ENCODE data around the gene KCNJ5.

KCNJ5 gene

DNA sequence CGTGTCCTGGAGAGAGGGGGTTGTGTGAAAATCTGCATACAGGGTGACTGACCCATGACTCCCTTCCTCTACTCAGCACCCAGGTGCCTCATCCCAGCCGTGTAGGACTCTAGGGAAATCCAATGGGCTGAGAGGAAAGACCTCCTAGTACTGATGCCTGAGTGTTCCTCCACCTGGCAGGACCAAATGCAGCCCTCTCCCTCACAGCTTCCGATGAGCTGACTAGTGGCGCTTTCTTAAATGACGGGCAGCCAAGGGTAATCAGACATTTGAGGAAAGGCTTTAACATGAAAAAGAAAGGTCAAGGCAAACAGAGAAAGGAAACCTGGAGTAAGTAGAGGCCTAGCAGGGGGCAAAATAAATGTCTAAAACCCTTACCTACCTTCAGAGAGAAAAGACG is 19.1 kb upstream of the KCNJ5 start:
- no peak for DNase-seq

DNA sequence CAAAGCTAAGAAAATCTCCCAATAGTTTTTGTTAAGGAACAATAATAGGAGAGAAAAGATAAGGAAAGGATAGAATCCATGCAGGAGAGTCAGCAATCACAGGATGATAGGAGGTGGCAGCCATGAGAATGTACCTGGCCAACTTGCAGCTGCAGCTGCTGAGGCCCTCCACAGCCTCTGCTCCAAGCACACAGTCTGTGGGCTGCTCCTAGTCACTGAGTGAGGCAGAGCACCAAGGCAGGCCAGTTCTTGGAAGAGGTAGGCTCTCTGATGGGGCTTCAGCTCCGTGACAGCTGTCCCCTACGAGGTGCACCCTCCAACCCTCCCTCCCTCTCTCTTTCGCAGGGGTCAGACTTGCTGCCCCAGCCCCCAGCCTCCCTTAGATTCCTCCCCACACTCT is 18.6 kb upstream of the KCNJ5 start:
- DNase-seq: no peak

DNA sequence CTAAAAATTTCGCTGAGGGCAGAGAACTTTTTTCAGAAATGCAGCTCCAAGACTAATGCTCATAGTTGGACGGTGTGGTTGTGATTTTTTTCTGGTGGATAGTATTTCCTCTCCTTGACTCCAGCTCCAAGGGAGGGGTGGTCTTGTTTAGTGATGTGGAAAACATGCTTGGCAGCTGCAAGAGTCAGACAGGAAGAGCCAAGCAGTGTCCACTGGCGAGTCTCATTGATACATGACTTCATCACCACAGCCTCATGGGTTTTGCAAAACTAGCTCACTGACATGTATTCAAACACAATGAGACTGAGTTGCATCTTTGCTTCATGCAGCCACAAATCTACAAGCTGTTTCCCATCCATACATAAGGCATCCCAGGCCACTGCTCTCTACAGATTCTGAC is 16.7 kb upstream of the KCNJ5 start:
- DNase-seq: no peak

- no peak for DNase-seq
Observed at GRCh38 chr11:128876133-128876650, 15.0 kb upstream of the KCNJ5 start.

DNA sequence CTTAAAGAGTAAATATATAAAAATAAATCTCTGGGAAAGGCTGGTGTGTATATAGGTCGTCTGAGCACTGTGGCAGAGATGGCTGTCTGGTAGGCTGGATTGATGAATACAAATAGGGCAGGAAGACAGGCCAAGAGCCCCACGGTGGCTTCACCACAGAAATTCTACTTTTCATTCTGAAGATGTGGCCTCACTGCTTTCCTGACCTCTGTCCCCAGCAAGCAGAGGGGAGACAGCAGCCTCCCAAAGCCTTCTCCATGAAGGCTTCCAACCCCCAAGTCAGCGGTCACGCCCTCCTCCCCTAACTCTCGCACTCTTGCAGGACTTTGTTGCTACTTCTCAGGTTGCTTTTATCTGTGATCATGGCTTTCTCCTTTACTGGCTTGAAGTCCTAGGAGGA is 13.4 kb upstream of the KCNJ5 start:
- DNase-seq: no peak

GRCh38 chr11:128878455-128878854 is 12.7 kb upstream of the KCNJ5 start:
- DNase-seq: no peak

- DNase-seq: no peak
Observed at GRCh38 chr11:128879817-128880216, 11.3 kb upstream of the KCNJ5 start.

DNA sequence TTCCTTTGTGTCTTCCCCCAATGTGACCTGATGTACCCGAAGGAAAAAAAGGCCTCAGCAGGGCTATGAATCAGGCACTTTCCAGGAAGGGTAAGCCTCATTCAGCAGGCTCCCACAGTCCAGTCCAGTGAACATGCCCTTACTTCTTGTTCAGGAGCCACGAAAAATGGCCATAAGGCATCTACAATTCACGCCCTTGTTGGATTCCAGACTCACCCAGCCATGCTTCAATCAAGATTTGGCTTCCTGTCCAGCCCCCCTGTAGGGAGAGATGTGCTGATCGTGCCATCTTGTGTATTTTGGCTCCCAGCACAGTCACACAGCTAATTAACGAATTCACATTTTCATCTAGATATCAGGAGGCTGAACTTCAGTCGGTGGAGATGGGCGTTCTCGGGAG is 9.9 kb upstream of the KCNJ5 start:
- DNase-seq: no peak

DNA sequence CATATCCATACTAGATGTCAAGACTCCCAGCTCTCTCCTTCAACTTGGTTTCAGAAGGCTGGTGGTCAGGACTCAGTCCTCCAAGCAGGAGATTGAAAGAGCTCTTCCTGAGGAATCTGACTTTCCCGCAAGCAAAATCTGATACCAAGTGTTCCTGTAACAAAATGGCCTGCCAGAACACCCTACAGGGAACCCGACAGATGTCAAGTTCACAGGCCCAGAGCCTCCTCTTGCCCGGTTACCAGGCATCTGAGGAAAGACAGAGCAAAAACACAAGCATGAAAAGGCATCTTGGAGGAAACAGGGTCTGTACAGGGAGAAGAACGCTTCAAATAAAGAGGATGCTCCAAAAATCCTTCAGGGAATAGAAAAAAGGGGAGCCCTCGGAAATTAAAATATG is 8.7 kb upstream of the KCNJ5 start:
- no peak for DNase-seq

- DNase-seq: no peak
Observed at GRCh38 chr11:128884054-128884453, 7.1 kb upstream of the KCNJ5 start.

DNA sequence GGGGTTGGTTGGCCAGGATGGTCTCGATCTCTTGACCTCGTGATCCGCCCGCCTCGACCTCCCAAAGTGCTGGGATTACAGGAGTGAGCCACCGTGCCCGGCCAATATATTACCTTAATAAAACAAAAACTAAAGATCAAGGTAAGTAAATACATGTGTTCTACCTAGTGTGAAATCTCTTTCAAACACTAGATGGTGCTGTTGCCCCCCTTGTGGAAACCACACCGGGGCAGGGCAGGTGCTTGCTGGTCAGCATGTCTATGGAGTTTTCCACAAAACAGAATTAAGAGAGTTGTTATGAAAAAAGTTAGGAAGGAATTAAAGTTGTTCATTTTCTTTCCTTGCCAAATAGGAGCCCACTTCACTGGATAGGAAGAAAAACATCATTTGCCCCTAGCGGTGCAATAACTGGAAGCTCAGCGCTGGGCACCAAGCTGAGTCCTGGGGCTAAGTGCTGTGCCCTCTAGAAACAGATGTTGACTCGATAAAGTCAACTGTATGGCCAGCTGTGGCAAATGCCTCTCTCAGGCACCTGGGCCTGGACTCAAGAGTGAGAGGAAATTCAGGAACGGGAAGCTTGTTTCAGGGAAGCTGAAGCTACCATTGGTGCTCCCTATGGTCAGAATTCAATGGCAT is 6.3 kb upstream of the KCNJ5 start:
- peak; percentile 66 for DNase-seq

DNA sequence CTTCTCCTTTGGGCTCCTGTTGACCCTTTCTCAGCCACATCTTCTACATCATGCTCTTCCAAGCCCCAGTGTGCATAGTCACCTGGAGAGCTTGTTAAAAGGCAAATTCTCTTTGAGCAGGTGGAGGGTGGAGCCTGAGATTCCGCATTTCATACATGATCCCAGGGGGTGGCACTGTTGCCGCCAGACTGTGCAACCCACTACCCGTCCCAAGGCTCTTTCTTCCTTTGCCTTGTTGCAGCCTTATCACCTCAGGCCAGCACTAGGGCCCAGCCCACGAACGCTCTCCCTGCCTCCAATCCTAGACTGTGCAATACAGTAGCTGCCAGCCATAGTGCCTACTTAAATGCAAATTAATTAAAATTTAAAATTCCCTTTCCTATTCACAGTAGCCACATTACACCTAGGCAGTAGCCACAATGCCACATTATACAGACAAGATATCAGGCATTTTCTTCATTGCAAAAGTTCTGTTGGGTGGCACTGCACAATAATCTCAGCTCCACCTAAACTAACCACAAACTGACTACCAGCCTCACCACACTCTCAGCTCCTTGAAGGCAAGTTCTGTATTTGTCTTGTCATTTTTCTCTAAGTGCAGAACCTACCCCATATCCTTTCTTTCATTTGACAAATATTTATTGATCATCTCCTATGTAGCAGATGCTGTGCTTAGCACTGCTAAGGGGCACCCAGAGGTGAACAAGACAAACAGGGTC is 4.6 kb upstream of the KCNJ5 start:
- peak; percentile 15 for DNase-seq

DNA sequence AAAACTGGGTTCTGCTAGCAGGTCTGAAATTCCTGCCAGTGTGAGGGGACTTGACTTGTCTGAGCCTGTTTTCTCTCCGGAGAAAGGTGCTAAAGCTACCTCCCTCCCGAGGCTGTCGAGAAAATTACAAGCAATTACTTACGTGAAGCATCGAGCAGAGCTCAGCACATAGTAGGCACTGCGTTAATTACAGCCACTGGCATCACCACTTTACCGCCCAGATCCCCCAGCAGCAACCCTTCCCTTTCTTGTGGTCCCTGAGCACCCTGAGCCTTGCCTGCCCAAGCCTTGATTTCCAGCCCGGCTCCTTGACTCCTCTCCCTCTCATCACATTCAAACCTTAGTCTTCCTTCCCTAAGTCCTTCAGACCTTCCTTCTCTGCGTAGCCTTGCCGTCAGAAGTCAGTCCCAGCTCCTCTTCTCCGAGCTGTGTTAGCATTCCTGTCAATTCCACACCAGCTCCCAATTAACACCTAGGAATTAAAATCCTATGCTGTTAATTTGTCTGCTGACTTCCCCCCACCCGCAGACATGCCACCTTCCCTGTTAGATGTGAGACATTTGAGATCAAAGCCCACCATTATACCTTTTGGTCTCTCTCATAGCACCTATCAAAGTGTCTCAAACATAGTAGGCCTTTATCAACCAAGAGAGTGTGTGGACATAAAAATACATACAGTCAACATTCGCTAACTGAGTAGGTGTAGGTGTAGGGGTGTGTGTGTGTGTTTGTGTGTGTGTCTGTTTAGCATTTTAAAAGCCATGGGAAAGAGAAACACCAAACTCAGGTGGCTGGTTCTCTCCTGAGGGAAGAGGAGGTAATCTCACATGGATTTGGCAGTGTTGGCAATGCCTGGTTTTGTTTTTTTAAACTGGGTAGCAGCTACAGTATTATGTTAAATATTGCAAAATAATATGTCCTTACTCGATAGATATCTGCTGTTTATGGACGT is 2.8 kb upstream of the KCNJ5 start:
- DNase-seq: no peak

GRCh38 chr11:128889657-128890213 is 1.4 kb upstream of the KCNJ5 start:
- no peak for DNase-seq

GRCh38 chr11:128890216-128890542 is 977 bp upstream of the KCNJ5 start:
- DNase-seq: no peak

DNA sequence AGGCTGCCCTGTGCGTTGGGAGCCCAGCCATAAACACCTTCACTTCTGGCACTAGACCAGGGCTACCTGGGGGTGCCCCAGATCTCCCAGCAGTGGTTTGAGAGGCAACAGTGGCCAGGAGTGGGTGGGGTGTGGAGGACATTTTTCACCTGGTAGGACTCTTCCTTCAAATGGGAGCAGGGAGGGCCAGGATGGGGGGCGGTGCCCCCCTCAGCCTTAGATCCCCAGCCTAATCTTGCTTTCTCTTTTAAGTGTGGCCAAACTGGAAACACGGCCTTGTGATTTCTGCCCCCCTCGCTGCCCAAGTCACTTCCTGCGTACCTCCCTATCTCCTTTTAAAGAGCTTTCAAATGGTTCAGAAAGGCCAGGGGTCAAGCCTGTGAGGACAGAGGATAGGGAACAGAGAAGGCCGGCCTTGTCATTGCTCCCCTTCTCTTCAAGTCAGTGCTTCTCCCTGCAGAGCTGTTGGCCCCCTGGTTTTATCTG is 800 bp downstream of the KCNJ5 start:
- DNase-seq: no peak

DNA sequence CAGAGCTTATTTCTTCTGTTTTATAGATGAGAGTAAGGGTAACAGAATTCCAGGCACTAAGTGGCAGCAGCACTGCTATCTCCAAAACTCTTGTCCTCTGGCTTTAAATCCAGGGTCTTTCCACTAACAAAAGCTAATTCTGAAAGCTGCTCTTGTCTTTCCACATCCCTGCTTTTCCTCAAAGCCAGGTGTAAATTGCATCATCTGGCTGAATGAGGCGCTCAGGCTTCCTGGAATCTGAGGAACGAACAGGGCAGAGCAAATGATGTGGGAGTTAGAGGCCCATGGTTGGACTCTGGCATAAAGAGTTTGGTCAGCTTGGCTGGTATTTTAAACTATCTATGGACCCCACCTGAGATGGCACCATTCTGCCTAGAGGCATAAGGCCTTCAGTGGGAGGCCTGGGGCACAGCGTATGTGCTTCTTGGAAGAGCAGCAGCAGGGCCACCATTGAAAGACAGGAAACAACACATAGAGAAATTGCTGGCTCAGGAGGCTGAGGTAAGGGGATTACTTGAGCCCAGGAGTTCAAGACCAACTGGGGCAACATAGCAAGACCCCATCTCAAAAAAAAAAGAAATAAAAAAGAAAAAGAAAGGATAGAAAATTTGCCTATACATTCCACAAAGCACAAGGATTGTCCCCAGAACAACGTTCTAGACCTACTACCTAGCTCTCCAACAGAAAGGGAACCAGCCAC is 1.9 kb downstream of the KCNJ5 start:
- DNase-seq: no peak

DNA sequence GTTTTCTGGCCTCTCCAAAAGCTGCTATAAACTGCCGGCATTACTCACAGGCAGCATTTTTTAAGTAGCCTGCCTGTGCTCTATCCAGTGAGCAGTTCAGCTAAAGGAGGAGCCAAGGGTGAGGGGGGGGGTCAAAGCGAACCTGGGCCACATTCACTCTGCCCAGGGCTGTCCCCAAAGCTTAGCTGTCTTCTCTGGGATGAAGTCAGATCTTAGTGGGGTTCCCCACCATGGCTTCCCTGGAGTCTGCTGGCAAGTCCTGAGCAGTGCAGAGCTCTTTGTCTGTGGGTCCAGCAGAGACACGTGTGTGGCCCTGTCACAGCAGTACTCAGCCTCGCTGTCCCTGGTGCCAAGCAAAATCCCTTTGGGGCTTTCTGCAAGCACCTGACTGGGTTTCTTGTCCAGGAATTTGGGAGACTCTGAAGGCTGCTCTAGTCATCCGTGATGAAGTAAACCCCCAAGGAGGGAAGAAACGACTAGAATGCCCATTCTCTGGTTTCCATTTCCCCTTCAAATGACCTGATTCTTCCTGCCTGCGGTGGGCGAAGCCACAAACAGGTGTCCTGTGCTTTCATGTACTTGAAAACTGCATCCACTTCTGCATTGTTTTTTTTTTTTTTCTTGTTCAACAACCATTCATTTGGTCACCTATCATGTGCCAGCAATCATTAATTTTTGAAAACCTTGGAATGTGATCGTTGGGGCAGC is 2.6 kb downstream of the KCNJ5 start:
- no peak for DNase-seq

- no peak for DNase-seq
Observed at GRCh38 chr11:128894286-128894681, 3.1 kb downstream of the KCNJ5 start.

- no peak for DNase-seq
Observed at GRCh38 chr11:128894685-128895084, 3.5 kb downstream of the KCNJ5 start.

GRCh38 chr11:128895526-128895925 is 4.4 kb downstream of the KCNJ5 start:
- DNase-seq: no peak

DNA sequence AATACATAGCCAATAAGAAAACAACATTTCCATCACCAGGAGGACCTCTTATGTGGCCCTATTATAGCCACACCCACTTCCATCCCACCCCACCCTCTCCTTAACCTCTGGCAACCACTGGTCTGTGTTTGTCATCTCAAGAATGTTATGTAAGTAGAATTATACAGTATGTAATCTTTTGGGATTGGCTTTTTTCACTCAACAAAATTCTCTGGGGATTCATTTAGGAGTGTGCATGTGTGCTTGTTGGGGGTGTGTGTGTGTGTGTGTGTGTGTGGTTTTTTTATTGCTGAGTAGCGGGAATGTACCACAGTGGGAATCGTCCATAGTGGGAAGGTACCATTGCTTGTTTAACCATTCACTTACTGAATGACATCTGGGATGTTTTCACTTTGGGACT is 5.2 kb downstream of the KCNJ5 start:
- no peak for DNase-seq
